GM23338 (cell line): Measurements from ENCODE around the gene KLHL21. TPM values are rescaled to one million over a fixed set of nuclear protein-coding genes. Genes with fewer than 3 reads are reported as not detected.

Experiments used
- ATAC-seq: fragments of 200-7000 bp; cut with Tn5 transposase; 3 replicates; pipeline ENCODE4 v1.9.1; 2020
- DNase-seq: peaks from one replicate; pipeline ENCODE4 v3.0.0-alpha.2; 2015; ENCODE audit warnings: low spot score
- H2AFZ ChIP-seq: fragments of 200-600 bp; sonication (generic); 2 replicates; pipeline ENCODE4 v1.8.0; 2016; ENCODE audit warnings: antibody characterized with exemption, mild to moderate bottlenecking, moderate library complexity
- H3F3A ChIP-seq: fragments of 200-600 bp; sonication (generic); replicated peaks from 2 replicates; pipeline ENCODE4 v1.8.0; 2017; ENCODE audit warnings: antibody characterized with exemption, mixed run types, low read depth
- H3K27ac ChIP-seq: fragments of 200-600 bp; sonication (generic); 2 replicates; pipeline ENCODE4 v1.6.1; 2016; ENCODE audit warnings: low read depth
- H3K27me3 ChIP-seq: fragments of 200-600 bp; sonication (generic); 2 replicates; pipeline ENCODE4 v1.8.0; 2016; ENCODE audit warnings: mild to moderate bottlenecking, mixed run types, moderate library complexity; ENCODE audit not compliant: insufficient read depth
- H3K36me3 ChIP-seq: fragments of 200-600 bp; sonication (generic); 2 replicates; pipeline ENCODE4 v1.8.0; 2016; ENCODE audit warnings: mild to moderate bottlenecking; ENCODE audit not compliant: insufficient read depth
- H3K4me1 ChIP-seq: fragments of 200-600 bp; sonication (generic); 2 replicates; pipeline ENCODE4 v1.8.0; 2016; ENCODE audit warnings: mild to moderate bottlenecking, moderate library complexity; ENCODE audit not compliant: insufficient read depth
- H3K4me2 ChIP-seq: fragments of 200-600 bp; sonication (generic); 2 replicates; pipeline ENCODE4 v1.7.1; 2017; ENCODE audit warnings: mixed run types
- H3K4me3 ChIP-seq: fragments of 200-600 bp; sonication (generic); 2 replicates; pipeline ENCODE4 v1.6.1; 2016; ENCODE audit warnings: mixed run types
- H3K79me2 ChIP-seq: fragments of 200-600 bp; sonication (generic); replicated peaks from 2 replicates; pipeline ENCODE4 v1.8.0; 2017; ENCODE audit warnings: mild to moderate bottlenecking; ENCODE audit not compliant: insufficient read depth
- H3K9me2 ChIP-seq: fragments of 200-600 bp; sonication (generic); 2 replicates; pipeline ENCODE4 v1.8.0; 2017; ENCODE audit not compliant: insufficient read depth
- H4K20me1 ChIP-seq: fragments of 200-600 bp; sonication (generic); replicated peaks from 2 replicates; pipeline ENCODE4 v1.8.0; 2017; ENCODE audit warnings: mild to moderate bottlenecking; ENCODE audit not compliant: insufficient read depth
- H3K27ac Mint-ChIP-seq: 2 replicates; pipeline ENCODE4 v1.8.0; 2020; ENCODE audit warnings: inconsistent platforms, mild to moderate bottlenecking, moderate library complexity, mixed read lengths
- H3K27me3 Mint-ChIP-seq: 3 replicates; pipeline ENCODE4 v1.8.0; 2022; ENCODE audit warnings: low read depth, mild to moderate bottlenecking, moderate library complexity, mixed read lengths, inconsistent platforms; ENCODE audit not compliant: insufficient read depth, poor library complexity
- H3K36me3 Mint-ChIP-seq: 3 replicates; pipeline ENCODE4 v1.8.0; 2021; ENCODE audit warnings: low read depth, mild to moderate bottlenecking, inconsistent platforms, moderate library complexity, mixed read lengths
- H3K4me1 Mint-ChIP-seq: 3 replicates; pipeline ENCODE4 v1.8.0; 2020; ENCODE audit warnings: mild to moderate bottlenecking, inconsistent platforms, mixed read lengths
- H3K4me3 Mint-ChIP-seq: 3 replicates; pipeline ENCODE4 v1.8.0; 2021; ENCODE audit warnings: moderate library complexity, mild to moderate bottlenecking, inconsistent platforms, mixed read lengths
- H3K9me3 Mint-ChIP-seq: 3 replicates; pipeline ENCODE4 v1.8.0; 2020; ENCODE audit warnings: moderate library complexity, mild to moderate bottlenecking, inconsistent platforms, mixed read lengths
- CREB1 ChIP-seq: fragments of 250-450 bp; sonication (Bioruptor Pico); IDR thresholded peaks from 2 replicates; pipeline ENCODE4 v1.5.0; 2020; ENCODE audit warnings: low read depth, mild to moderate bottlenecking, moderate library complexity
- EZH2 ChIP-seq: fragments of 200-600 bp; sonication (generic); IDR thresholded peaks from one replicate; pipeline ENCODE4 v1.8.0; 2017; ENCODE audit warnings: antibody characterized with exemption, mild to moderate bottlenecking, low read depth; ENCODE audit not compliant: unreplicated experiment
- EZH2phosphoT487 ChIP-seq: fragments of 200-600 bp; sonication (generic); IDR thresholded peaks from one replicate; pipeline ENCODE4 v1.8.1; 2018; ENCODE audit warnings: antibody characterized with exemption; ENCODE audit not compliant: unreplicated experiment
- JUNB ChIP-seq: IDR thresholded peaks from one replicate; pipeline ENCODE4 v1.6.1; 2016; ENCODE audit warnings: antibody characterized with exemption; ENCODE audit not compliant: unreplicated experiment
- NANOG ChIP-seq: IDR thresholded peaks from 2 replicates; pipeline ENCODE4 v1.6.1; 2016; ENCODE audit warnings: antibody characterized with exemption, borderline replicate concordance
- POLR2AphosphoS5 ChIP-seq: IDR thresholded peaks from 2 replicates; pipeline ENCODE4 v1.6.1; 2016; ENCODE audit warnings: antibody characterized with exemption, low read depth
- REST ChIP-seq: IDR thresholded peaks from one replicate; pipeline ENCODE4 v1.6.1; 2018; ENCODE audit warnings: antibody characterized with exemption; ENCODE audit not compliant: unreplicated experiment
- ZNF114 ChIP-seq: fragments of 250-450 bp; sonication (Bioruptor Pico); IDR thresholded peaks from 2 replicates; pipeline ENCODE4 v1.5.0; 2020; ENCODE audit warnings: mild to moderate bottlenecking, moderate library complexity
- ZNF331 ChIP-seq: fragments of 250-450 bp; sonication (Bioruptor Pico); IDR thresholded peaks from 2 replicates; pipeline ENCODE4 v1.5.0; 2020; ENCODE audit warnings: low read depth, mild to moderate bottlenecking, moderate library complexity
- ZNF462 ChIP-seq: fragments of 250-450 bp; sonication (Bioruptor Pico); IDR thresholded peaks from 2 replicates; pipeline ENCODE4 v1.5.0; 2020; ENCODE audit warnings: mild to moderate bottlenecking, moderate library complexity
- polyA plus RNA-seq: library from polyadenylated mRNA; unstranded; fragments of >200 nt; fragmentation: Nextera tagmentation; extraction: Ambion mirVana; gene quantifications from 2 replicates; pipeline ENCODE4 v1.2.1, GENCODE V29; 2016
- total RNA-seq: library from RNA; depleted of rRNA; stranded (reverse); fragments of >200 nt; shearing (Covaris generic); gene quantifications from 2 replicates; pipeline ENCODE4 v1.2.3, GENCODE V29; 2014
- TF ChIP-seq, protein P1 (sequence below), 2 experiments: fragments of 200-600 bp in 1 of 2; sonication (generic) in 1 of 2; conservative IDR thresholded peaks; 2 replicates each; pipeline versions ENCODE4 v1.5.1 to v1.6.1; 2016 to 2017; ENCODE audit warnings: antibody characterized with exemption in 2 of 2, low read depth in 2 of 2, mild to moderate bottlenecking in 2 of 2, moderate library complexity in 1 of 2

The KLHL21 gene
- total and polyA plus RNA-seq, 2 experiments from 2014 or later = 7.3 to 35.9 TPM

- TF ChIP-seq, protein P1, sequence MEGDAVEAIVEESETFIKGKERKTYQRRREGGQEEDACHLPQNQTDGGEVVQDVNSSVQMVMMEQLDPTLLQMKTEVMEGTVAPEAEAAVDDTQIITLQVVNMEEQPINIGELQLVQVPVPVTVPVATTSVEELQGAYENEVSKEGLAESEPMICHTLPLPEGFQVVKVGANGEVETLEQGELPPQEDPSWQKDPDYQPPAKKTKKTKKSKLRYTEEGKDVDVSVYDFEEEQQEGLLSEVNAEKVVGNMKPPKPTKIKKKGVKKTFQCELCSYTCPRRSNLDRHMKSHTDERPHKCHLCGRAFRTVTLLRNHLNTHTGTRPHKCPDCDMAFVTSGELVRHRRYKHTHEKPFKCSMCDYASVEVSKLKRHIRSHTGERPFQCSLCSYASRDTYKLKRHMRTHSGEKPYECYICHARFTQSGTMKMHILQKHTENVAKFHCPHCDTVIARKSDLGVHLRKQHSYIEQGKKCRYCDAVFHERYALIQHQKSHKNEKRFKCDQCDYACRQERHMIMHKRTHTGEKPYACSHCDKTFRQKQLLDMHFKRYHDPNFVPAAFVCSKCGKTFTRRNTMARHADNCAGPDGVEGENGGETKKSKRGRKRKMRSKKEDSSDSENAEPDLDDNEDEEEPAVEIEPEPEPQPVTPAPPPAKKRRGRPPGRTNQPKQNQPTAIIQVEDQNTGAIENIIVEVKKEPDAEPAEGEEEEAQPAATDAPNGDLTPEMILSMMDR (conservative IDR thresholded peaks at IDR 0.05; ENCODE audit: low read depth in 2 of 2) = no peak
- TF ChIP-seq ZNF114 (CRISPR knock-in tag) (no peak), ZNF331 (CRISPR knock-in tag) (no peak), CREB1 (CRISPR knock-in tag) (no peak)
Measured at GRCh38 chr1:6651909-6652308, 49.2 kb upstream of the KLHL21 start (continued).

- peaks cover 59% of the 10 kb centered on the region for H3K36me3 Mint-ChIP-seq
- Histone ChIP-seq H4K20me1 (peaks cover 8% of the 10 kb centered on the region), H3K36me3 (peaks cover 14% of the 10 kb centered on the region), H3F3A (no peaks in the 10 kb centered on the region; the same call in 1 of the 2 replicates), H3K4me3 (no peak overlapping the region), H3K79me2 (no peaks in the 10 kb centered on the region), H3K27me3 (no peaks in the 10 kb centered on the region), H3K27ac (0 out of 2 replicates have a peak overlapping the region, but pooled peaks have one; percentile 2), H3K4me1 (0 out of 2 replicates have a peak, but pooled peaks cover 7% of the 10 kb centered on the region), H3K4me2 (no peak overlapping the region), H3K9me2 (no peaks in the 10 kb centered on the region), H2AFZ (no peak overlapping the region)
- no peak for DNase-seq
- no peak overlapping the region for H3K27ac Mint-ChIP-seq
- ATAC-seq = no peak
- H3K27me3 Mint-ChIP-seq = peaks cover 3% of the 10 kb centered on the region
- H3K9me3 Mint-ChIP-seq = no peaks in the 10 kb centered on the region
- no peak overlapping the region for H3K4me3 Mint-ChIP-seq
- peaks cover 5% of the 10 kb centered on the region; the same call in 2 of the 3 replicates for H3K4me1 Mint-ChIP-seq
- TF ChIP-seq REST = no peak
- TF ChIP-seq ZNF462 (CRISPR knock-in tag) = no peak
- TF ChIP-seq POLR2AphosphoS5 = no peak
- TF ChIP-seq, protein P1 (conservative IDR thresholded peaks at IDR 0.05; ENCODE audit: low read depth in 2 of 2) = no peak
- no peak for TF ChIP-seq ZNF331 (CRISPR knock-in tag)
- no peak for TF ChIP-seq JUNB
- TF ChIP-seq EZH2 = no peak
- TF ChIP-seq ZNF114 (CRISPR knock-in tag) = no peak
- no peak for TF ChIP-seq EZH2phosphoT487
- TF ChIP-seq NANOG = no peak
- no peak for TF ChIP-seq CREB1 (CRISPR knock-in tag)
Measured at GRCh38 chr1:6648556-6648955, 45.9 kb upstream of the KLHL21 start.
